OCI-LY7 (cell line): ENCODE measurements around the gene GRB10.

Experiments
- EZH2phosphoT487 ChIP-seq: fragments of 200-600 bp; sonication (generic); IDR thresholded peaks from 2 replicates; pipeline ENCODE4 v1.6.1; 2018; ENCODE audit warnings: low read depth, borderline replicate concordance, mild to moderate bottlenecking, mixed run types, antibody characterized with exemption, low read length, moderate library complexity, mixed read lengths
- TF ChIP-seq, protein P1 (sequence below): fragments of 200-600 bp; sonication (generic); conservative IDR thresholded peaks from 2 replicates; pipeline ENCODE4 v1.5.1; 2014; ENCODE audit warnings: mild to moderate bottlenecking, antibody characterized with exemption, low read length, moderate library complexity, mixed read lengths

DNA sequence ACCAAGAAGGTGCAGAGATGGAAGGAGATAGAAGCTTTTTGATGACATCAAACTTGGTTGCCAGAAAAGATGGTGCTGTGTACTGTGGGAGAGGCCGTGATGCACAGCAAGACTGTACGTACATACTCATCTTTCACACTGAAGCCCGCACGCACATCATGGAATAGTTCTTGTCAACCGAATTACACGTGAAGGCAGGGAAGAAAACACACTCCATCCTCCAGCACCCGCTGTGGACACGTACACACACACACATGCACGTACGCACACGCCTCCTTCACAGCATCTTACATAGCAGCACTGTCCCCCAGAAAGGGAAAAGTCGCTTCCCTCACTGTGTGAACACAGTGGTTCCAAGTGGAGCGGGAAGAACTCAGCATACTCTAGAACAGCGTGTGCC, 163.0 kb downstream of the GRB10 start:
- TF ChIP-seq, protein P1, sequence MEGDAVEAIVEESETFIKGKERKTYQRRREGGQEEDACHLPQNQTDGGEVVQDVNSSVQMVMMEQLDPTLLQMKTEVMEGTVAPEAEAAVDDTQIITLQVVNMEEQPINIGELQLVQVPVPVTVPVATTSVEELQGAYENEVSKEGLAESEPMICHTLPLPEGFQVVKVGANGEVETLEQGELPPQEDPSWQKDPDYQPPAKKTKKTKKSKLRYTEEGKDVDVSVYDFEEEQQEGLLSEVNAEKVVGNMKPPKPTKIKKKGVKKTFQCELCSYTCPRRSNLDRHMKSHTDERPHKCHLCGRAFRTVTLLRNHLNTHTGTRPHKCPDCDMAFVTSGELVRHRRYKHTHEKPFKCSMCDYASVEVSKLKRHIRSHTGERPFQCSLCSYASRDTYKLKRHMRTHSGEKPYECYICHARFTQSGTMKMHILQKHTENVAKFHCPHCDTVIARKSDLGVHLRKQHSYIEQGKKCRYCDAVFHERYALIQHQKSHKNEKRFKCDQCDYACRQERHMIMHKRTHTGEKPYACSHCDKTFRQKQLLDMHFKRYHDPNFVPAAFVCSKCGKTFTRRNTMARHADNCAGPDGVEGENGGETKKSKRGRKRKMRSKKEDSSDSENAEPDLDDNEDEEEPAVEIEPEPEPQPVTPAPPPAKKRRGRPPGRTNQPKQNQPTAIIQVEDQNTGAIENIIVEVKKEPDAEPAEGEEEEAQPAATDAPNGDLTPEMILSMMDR: no peak
- no peak for TF ChIP-seq EZH2phosphoT487
